CD8-positive, alpha-beta memory T cell (primary cell): ENCODE results near the gene OAS3. TPM values are rescaled to one million over a fixed set of nuclear protein-coding genes. Genes with fewer than 3 reads are reported as not detected.
A peak's percentile ranks its signal among the peaks of the same experiment; 100 is the strongest.

Experiments
- CTCF ChIA-PET: fragments of 350-600 bp; sonication (Branson Sonifier 250); formaldehyde crosslinking; loops from one replicate; lab custom pipeline; 2021; ENCODE audit warnings: antibody characterized with exemption; lab: Charles Lee
- POLR2A ChIA-PET: fragments of 350-600 bp; sonication (Branson Sonifier 250); formaldehyde crosslinking; loops from one replicate; lab custom pipeline; 2021; ENCODE audit warnings: antibody characterized with exemption; lab: Charles Lee
- DNase-seq, 5 donors: peaks; one replicate each; pipeline versions ENCODE4 v3.0.0 to v3.0.0-alpha.2; 2020 to 2022; ENCODE audit warnings: mixed read lengths in 1 of 5
- H3K27ac ChIP-seq: one replicate; pipeline ENCODE4 v1.7.0; 2013; ENCODE audit warnings: low read depth, mild to moderate bottlenecking, low read length, moderate library complexity
- H3K27me3 ChIP-seq: 2 replicates; pipeline ENCODE4 v1.7.0; 2013; ENCODE audit warnings: low read length, mild to moderate bottlenecking; ENCODE audit not compliant: insufficient read depth, poor library complexity, severe bottlenecking
- H3K36me3 ChIP-seq: 2 replicates; pipeline ENCODE4 v1.7.0; 2013; ENCODE audit warnings: mild to moderate bottlenecking, low read length, moderate library complexity; ENCODE audit not compliant: insufficient read depth
- H3K4me1 ChIP-seq: 2 replicates; pipeline ENCODE4 v1.7.0; 2013; ENCODE audit warnings: mild to moderate bottlenecking, low read length, moderate library complexity; ENCODE audit not compliant: insufficient read depth
- H3K4me3 ChIP-seq: 2 replicates; pipeline ENCODE4 v1.7.0; 2013; ENCODE audit warnings: mild to moderate bottlenecking, low read length
- H3K9me3 ChIP-seq: 2 replicates; pipeline ENCODE4 v1.7.0; 2013; ENCODE audit warnings: mild to moderate bottlenecking, low read length
- H3K27ac Mint-ChIP-seq, 8 donors: one replicate each; pipeline ENCODE4 v1.8.0; 2020 to 2021; ENCODE audit warnings: mixed read lengths in 8 of 8, mild to moderate bottlenecking in 6 of 8, inconsistent platforms in 3 of 8, moderate library complexity in 3 of 8
- H3K27me3 Mint-ChIP-seq, 2 donors: one replicate each; pipeline ENCODE4 v1.8.0; 2020 to 2021; ENCODE audit warnings: mixed read lengths in 2 of 2, mild to moderate bottlenecking in 1 of 2, moderate library complexity in 1 of 2
- H3K36me3 Mint-ChIP-seq, 3 donors: one replicate each; pipeline ENCODE4 v1.8.0; 2020 to 2021; ENCODE audit warnings: mixed read lengths in 3 of 3, inconsistent platforms in 1 of 3, mild to moderate bottlenecking in 1 of 3
- H3K4me1 Mint-ChIP-seq, 3 donors: one replicate each; pipeline ENCODE4 v1.8.0; 2020 to 2021; ENCODE audit warnings: mixed read lengths in 3 of 3, inconsistent platforms in 1 of 3, mild to moderate bottlenecking in 1 of 3
- H3K4me3 Mint-ChIP-seq, 7 donors: one replicate each; pipeline ENCODE4 v1.8.0; 2020 to 2021; ENCODE audit warnings: mixed read lengths in 7 of 7, mild to moderate bottlenecking in 6 of 7, moderate library complexity in 4 of 7, inconsistent platforms in 2 of 7
- H3K9me3 Mint-ChIP-seq, 5 donors: one replicate each; pipeline ENCODE4 v1.8.0; 2020 to 2022; ENCODE audit warnings: mixed read lengths in 5 of 5, mild to moderate bottlenecking in 3 of 5, moderate library complexity in 2 of 5, inconsistent platforms in 1 of 5
- polyA plus RNA-seq: library from polyadenylated mRNA; unstranded; fragments of 300-500 nt; fragmentation: Illumina TruSeq; gene quantifications from one replicate; pipeline ENCODE4 v1.2.3, GENCODE V29; 2021
- total RNA-seq, 2 experiments: library from RNA; stranded (reverse); gene quantifications; one replicate each; pipeline ENCODE4 v1.2.3, GENCODE V29; 2021

The OAS3 gene, protein sequence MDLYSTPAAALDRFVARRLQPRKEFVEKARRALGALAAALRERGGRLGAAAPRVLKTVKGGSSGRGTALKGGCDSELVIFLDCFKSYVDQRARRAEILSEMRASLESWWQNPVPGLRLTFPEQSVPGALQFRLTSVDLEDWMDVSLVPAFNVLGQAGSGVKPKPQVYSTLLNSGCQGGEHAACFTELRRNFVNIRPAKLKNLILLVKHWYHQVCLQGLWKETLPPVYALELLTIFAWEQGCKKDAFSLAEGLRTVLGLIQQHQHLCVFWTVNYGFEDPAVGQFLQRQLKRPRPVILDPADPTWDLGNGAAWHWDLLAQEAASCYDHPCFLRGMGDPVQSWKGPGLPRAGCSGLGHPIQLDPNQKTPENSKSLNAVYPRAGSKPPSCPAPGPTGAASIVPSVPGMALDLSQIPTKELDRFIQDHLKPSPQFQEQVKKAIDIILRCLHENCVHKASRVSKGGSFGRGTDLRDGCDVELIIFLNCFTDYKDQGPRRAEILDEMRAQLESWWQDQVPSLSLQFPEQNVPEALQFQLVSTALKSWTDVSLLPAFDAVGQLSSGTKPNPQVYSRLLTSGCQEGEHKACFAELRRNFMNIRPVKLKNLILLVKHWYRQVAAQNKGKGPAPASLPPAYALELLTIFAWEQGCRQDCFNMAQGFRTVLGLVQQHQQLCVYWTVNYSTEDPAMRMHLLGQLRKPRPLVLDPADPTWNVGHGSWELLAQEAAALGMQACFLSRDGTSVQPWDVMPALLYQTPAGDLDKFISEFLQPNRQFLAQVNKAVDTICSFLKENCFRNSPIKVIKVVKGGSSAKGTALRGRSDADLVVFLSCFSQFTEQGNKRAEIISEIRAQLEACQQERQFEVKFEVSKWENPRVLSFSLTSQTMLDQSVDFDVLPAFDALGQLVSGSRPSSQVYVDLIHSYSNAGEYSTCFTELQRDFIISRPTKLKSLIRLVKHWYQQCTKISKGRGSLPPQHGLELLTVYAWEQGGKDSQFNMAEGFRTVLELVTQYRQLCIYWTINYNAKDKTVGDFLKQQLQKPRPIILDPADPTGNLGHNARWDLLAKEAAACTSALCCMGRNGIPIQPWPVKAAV
- total RNA-seq = 10 to 100 TPM; 11.2 to 12.5 TPM
- polyA plus RNA-seq = 22.0 TPM

DNA sequence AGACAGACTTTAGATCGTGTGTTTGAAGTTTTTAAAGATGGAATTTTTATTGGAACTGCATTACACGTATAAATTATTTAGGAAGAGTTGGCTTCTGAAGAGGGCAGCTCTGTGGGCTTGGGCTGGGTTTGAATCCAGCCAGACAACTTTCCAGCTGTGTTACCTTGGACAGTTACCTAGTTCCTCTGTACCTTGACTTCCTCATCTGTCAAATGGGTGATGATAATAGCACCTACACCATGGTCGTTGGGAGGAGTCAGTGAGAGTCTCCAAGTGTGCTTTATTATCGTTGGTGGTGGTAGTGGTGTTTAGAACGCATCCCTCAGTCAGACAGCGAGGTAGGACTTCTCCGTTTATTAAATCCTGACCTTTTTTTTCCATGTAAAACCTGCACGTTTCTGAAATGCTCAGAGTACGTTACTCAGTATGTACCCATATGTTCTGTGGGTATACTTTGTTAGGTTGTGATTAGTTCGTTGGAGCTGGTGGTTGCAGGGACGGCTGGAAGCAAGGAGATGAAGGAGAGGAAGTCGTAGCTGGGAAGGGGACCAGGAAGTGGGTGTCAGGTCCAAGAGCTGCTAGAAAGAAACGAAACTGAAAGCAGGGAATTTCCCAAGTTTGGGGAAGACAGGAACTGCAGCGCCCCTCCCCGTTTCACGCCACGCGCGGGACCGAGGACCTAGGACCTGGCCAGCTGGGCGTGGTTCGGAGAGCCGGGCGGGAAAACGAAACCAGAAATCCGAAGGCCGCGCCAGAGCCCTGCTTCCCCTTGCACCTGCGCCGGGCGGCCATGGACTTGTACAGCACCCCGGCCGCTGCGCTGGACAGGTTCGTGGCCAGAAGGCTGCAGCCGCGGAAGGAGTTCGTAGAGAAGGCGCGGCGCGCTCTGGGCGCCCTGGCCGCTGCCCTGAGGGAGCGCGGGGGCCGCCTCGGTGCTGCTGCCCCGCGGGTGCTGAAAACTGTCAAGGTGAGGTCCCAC, at the start of gene OAS3:
Gene OAS3, plus strand, starts transcription at position 734 of the 979 bp plus-strand sequence. Its CDS starts 57 bp downstream, at position 791.
- H3K36me3 ChIP-seq = no peaks in the 10 kb centered on the region
- ChIA-PET POLR2A (interaction anchor here (0.6 to 2.4 kb wide), 3 partner anchors 31 to 40 kb away, joined by 4 to 24 read pairs (median 6); partner anchors contain the start of genes OAS1 and OAS2), CTCF (interaction anchor here (0.9 to 1.9 kb wide), 5 partner anchors 9 to 111 kb away, joined by 3 to 10 read pairs (median 4); partner anchors contain the start of gene OAS2)
- peak; percentile 51 to 82 (median 72) for DNase-seq
- peak within 1 kb of the TSS; percentile 86 to 95 (median 91) for H3K4me3 Mint-ChIP-seq
- no peaks in the 10 kb centered on the region for H3K9me3 ChIP-seq
- peaks cover 29 to 43% (median 30%) of the 10 kb centered on the region in 3 donors for H3K4me1 Mint-ChIP-seq
- no peaks in the 10 kb centered on the region for H3K9me3 Mint-ChIP-seq
- peak within 1 kb of the TSS; percentile 83 for H3K4me3 ChIP-seq
- no peaks in the 10 kb centered on the region for H3K27me3 Mint-ChIP-seq
- H3K27me3 ChIP-seq = no peaks in the 10 kb centered on the region
- peaks cover 18% of the 10 kb centered on the region for H3K4me1 ChIP-seq
- H3K27ac Mint-ChIP-seq = peak within 1 kb of the TSS; percentile 83 to 97 (median 92)
- H3K36me3 Mint-ChIP-seq = peaks cover 0 to 8% (median 0%) of the 10 kb centered on the region in 3 donors
- peak within 1 kb of the TSS; percentile 62 for H3K27ac ChIP-seq

DNA sequence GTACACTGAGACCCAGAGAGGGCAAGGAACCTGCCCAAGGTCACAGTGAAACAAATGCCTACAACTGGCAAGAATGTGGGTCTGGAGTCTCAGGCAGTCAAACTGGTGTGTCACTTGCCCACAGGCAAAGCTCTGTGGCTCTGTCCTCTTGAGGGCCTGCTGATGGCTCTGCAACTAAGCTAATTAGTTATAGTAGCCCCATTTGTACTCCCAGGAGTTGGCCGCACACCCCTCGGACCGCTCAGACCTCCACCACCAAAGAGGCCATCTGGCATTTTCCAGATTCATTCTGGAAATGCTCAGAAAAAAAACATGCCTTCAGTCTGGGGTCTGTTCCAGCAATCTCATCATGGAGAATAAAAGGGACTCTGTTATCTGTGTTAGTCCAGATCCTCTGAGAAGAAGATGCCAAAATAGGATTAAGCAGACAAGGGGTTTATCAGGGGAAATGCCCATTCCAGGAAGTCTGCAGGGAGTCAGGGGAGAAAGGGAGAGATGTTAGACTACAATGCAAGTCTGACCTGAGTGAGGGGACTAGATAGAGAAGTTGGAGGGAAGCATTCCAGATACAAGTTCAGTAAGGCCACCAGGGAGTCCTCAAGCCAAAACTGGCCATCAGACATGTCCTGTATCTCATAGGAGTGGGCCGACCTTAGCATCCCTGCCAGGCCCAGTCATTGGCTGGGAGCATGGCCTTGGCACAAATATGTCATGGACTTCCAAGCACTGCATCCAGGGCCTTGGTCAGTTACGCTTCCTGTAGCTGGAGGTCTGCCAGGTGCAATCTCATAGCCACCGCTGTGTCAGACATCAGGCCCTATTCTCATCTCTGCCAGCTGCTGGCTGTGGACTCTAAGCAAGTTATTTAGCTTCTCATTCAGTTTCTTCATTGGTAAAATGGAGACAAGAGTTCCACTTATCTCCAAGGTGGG, 46.9 kb upstream of the OAS3 start:
- Histone ChIP-seq H3K9me3 (no peaks in the 10 kb centered on the region), H3K27ac (no peak overlapping the region), H3K4me3 (no peak overlapping the region), H3K4me1 (no peaks in the 10 kb centered on the region), H3K36me3 (no peaks in the 10 kb centered on the region), H3K27me3 (no peaks in the 10 kb centered on the region)
- Mint-ChIP-seq H3K4me3 (no peak overlapping the region), H3K27me3 (peaks cover 3 to 18% of the 10 kb centered on the region in 2 donors), H3K9me3 (no peaks in the 10 kb centered on the region), H3K4me1 (no peaks in the 10 kb centered on the region), H3K36me3 (no peaks in the 10 kb centered on the region), H3K27ac (no peak overlapping the region)
- ChIA-PET CTCF (interaction anchor here (1.3 kb wide), 1 partner anchor 9 kb away, joined by 4 read pairs; no protein-coding TSS in a partner anchor), POLR2A (no interaction called here)
- no peak for DNase-seq

DNA sequence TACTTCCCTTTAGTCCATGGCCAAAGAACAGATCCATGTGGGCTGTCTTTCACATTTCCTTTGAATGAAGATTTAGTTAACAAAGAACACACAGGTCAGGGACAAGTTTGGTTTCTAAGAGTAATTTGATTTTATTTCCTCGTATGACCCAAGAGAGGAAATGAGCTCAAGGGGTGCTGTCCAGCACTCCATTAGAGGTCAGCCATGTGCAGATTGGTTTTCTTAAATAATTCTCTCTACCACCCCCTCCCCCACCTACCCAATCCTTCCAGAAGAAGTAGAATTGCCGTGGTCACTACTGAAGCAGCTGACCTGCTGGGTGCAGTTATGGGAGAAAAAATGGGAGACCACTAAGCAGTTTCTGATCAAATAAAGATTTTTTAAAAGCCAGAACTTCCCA, 45.4 kb upstream of the OAS3 start:
- POLR2A ChIA-PET = interaction anchor here (0.7 kb wide), 1 partner anchor 42 kb away, joined by 3 read pairs; no protein-coding TSS in a partner anchor
- no peak overlapping the region for H3K4me3 ChIP-seq
- H3K27ac ChIP-seq = no peak overlapping the region
- Mint-ChIP-seq H3K9me3 (no peaks in the 10 kb centered on the region), H3K27ac (no peak overlapping the region), H3K4me1 (no peaks in the 10 kb centered on the region), H3K27me3 (peaks cover 5 to 23% of the 10 kb centered on the region in 2 donors), H3K36me3 (no peaks in the 10 kb centered on the region), H3K4me3 (no peak overlapping the region)
- no peaks in the 10 kb centered on the region for H3K9me3 ChIP-seq
- DNase-seq = no peak
- no peaks in the 10 kb centered on the region for H3K27me3 ChIP-seq
- H3K4me1 ChIP-seq = no peaks in the 10 kb centered on the region
- CTCF ChIA-PET = interaction anchor here (0.7 kb wide), 1 partner anchor 100 kb away, joined by 3 read pairs; no protein-coding TSS in a partner anchor
- H3K36me3 ChIP-seq = no peaks in the 10 kb centered on the region

DNA sequence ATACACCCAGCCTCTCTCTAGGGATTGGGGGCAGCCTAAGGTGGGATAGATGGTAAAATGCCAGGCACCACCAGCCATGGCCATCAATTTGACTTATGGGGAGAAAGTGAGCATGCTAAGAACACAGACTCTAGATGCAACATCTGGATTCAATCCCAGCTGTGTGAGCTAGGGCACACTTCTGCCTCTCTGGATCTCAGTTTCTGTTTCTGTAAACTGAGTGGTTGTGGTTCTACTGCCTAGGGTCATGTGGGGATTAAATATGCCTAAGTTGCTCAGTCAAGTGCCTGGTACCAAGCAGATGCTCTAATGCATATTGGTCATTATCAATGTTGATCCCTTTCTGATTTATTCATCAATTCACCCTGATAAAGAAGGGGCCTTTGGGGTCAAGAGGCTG, 44.1 kb upstream of the OAS3 start:
- no peaks in the 10 kb centered on the region for H3K9me3 Mint-ChIP-seq
- Histone ChIP-seq H3K4me3 (no peak overlapping the region), H3K27me3 (no peaks in the 10 kb centered on the region), H3K36me3 (no peaks in the 10 kb centered on the region), H3K27ac (no peak overlapping the region), H3K4me1 (no peaks in the 10 kb centered on the region), H3K9me3 (no peaks in the 10 kb centered on the region)
- H3K4me3 Mint-ChIP-seq = no peak overlapping the region
- H3K4me1 Mint-ChIP-seq = no peaks in the 10 kb centered on the region
- peaks cover 10 to 29% of the 10 kb centered on the region in 2 donors for H3K27me3 Mint-ChIP-seq
- no peak for DNase-seq
- no peaks in the 10 kb centered on the region for H3K36me3 Mint-ChIP-seq
- CTCF ChIA-PET = no interaction called here
- POLR2A ChIA-PET = no interaction called here
- H3K27ac Mint-ChIP-seq = peak overlapping the region in 1 of 8 donors; percentile 57

DNA sequence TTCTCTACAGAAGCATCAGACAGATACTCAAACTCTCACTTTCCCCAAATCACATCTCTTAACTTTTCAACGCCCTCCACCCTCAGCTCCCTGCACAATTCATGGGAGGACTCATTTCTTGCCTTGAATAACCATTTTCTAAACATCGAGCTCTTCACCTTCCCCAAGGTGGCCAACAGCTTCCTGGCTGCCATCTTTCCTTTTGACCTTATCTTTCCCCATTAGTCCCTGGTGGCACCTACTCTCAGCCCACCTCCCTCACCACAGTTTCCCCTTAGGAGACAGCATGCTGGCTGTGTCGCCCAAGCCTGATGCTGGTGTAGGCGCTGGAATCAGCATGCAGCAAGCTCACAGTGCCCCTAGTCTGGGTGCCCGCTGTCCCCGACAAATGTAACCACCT, 39.9 kb upstream of the OAS3 start:
- no peaks in the 10 kb centered on the region for H3K9me3 Mint-ChIP-seq

More for the DNA sequence above, 39.9 kb upstream of the OAS3 start:
- ChIA-PET POLR2A (no interaction called here), CTCF (interaction anchor here (1.3 to 3.9 kb wide), 2 partner anchors 94 to 134 kb away, joined by 3 to 19 read pairs; no protein-coding TSS in a partner anchor)
- no peak overlapping the region for H3K4me3 ChIP-seq
- peaks cover 10 to 27% of the 10 kb centered on the region in 2 donors for H3K27me3 Mint-ChIP-seq
- H3K36me3 Mint-ChIP-seq = no peaks in the 10 kb centered on the region
- no peaks in the 10 kb centered on the region for H3K9me3 ChIP-seq
- H3K27ac Mint-ChIP-seq = no peak overlapping the region
- no peaks in the 10 kb centered on the region for H3K27me3 ChIP-seq
- H3K27ac ChIP-seq = no peak overlapping the region
- H3K4me1 Mint-ChIP-seq = peaks cover 5 to 18% (median 11%) of the 10 kb centered on the region in 3 donors
- peaks cover 9% of the 10 kb centered on the region for H3K4me1 ChIP-seq
- H3K36me3 ChIP-seq = no peaks in the 10 kb centered on the region
- no peak overlapping the region for H3K4me3 Mint-ChIP-seq
- DNase-seq = no peak
